ENCODE results near the gene DCAF10. TPM values are rescaled to one million over a fixed set of nuclear protein-coding genes. Genes with fewer than 3 reads are reported as not detected.

DCAF10 gene
- polyA plus RNA-seq, 3 donors: 12.4 to 17.2 (median 14.7) TPM

DNA sequence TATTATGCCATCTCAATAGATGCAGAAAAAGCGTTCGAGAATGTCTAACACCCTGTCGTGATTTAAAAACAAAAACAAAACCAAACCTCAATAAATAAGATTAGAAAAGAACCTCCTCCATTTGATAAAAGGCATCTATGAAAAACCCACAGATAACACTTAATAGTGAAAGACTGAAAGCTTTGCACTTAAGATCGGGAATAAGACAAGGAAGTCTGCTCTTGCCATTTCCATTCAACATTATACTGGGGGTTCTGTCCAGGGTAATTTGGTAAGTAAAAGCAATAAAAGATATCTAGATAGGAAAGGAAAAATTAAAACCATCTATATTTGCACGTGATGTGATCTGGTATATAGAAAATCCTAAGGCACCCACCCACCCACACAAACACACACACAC is 8.5 kb upstream of the DCAF10 start:
- WGBS (ENCODE audit: insufficient coverage): 80% methylated on average over 1 of the region's 5 CpGs
- Mint-ChIP-seq H3K27me3 (ENCODE audit: low read depth in 3 of 3) (peaks cover 1 to 7% (median 5%) of the 10 kb centered on the region in 3 donors), H3K4me1 (peaks cover 29% of the 10 kb centered on the region), H3K36me3 (no peaks in the 10 kb centered on the region), H3K9me3 (peaks cover 0 to 2% (median 0%) of the 10 kb centered on the region in 7 donors), H3K4me3 (no peak overlapping the region), H3K27ac (no peak overlapping the region)
- H3K4me1 ChIP-seq (ENCODE audit: control insufficient read depth in 1 of 2, insufficient read depth in 2 of 2, low read length in 2 of 2): peaks cover 23 to 28% of the 10 kb centered on the region in 2 donors
- H3K9me3 ChIP-seq (replicated peaks in 1 of 2; ENCODE audit: control insufficient read depth in 1 of 2, insufficient read depth in 1 of 2, low read length in 2 of 2): peaks cover 0 to 1% of the 10 kb centered on the region in 2 donors
- DNase-seq: no peak
- H2AFZ ChIP-seq (ENCODE audit: insufficient read depth, low read depth, low read length, poor library complexity, severe bottlenecking): no peak overlapping the region
- H3K36me3 ChIP-seq (replicated peaks in 1 of 2; ENCODE audit: control insufficient read depth in 1 of 2, insufficient read depth in 2 of 2, low read length in 2 of 2): no peaks in the 10 kb centered on the region
- H3K9ac ChIP-seq (ENCODE audit: insufficient read depth, low read length, poor library complexity, severe bottlenecking): no peak overlapping the region
- no peak overlapping the region for H3K27ac ChIP-seq (ENCODE audit: low read depth in 1 of 2, low read length in 2 of 2)
- intact Hi-C loops (cut with micrococcal nuclease): no loop called here
- H3K79me2 ChIP-seq (ENCODE audit: insufficient read depth, low read length): no peaks in the 10 kb centered on the region
- no peak overlapping the region for H3K4me2 ChIP-seq (replicated peaks; ENCODE audit: extremely low read depth, low read length, poor library complexity, severe bottlenecking)
- TF ChIP-seq CTCF (IDR thresholded peaks at IDR 0.05): no peak
- H3K4me3 ChIP-seq (replicated peaks in 1 of 3; ENCODE audit: low read depth in 2 of 3, low read length in 3 of 3): no peak overlapping the region
- peaks cover 0 to 2% of the 10 kb centered on the region in 2 donors for H3K27me3 ChIP-seq (ENCODE audit: control insufficient read depth in 2 of 2, insufficient read depth in 2 of 2, low read length in 2 of 2)
- no peaks in the 10 kb centered on the region for H4K20me1 ChIP-seq (ENCODE audit: insufficient read depth, low read length)

DNA sequence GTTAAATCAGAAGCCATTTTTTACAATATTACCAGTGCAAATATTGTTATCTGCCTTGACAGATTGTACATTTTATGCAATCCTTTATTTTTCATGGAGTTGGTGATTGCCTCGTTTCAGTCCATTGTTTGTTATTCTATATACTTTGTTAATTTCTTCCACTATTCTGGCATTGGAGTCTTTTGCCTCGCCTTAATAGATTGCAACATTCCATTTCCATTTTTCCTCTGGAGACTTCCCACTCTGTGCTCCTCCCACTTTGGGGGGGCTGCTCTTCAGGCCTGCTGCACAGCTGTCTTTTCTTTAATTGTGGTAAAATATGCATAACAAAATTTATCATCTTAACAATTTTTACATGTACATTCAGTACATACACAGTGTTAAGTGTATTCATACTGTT is 4.4 kb upstream of the DCAF10 start:
- Histone ChIP-seq H3K79me2 (ENCODE audit: insufficient read depth, low read length) (peaks cover 8% of the 10 kb centered on the region), H3K9me3 (replicated peaks in 1 of 2; ENCODE audit: control insufficient read depth in 1 of 2, insufficient read depth in 1 of 2, low read length in 2 of 2) (no peaks in the 10 kb centered on the region), H3K4me2 (replicated peaks; ENCODE audit: extremely low read depth, low read length, poor library complexity, severe bottlenecking) (no peak overlapping the region), H3K27ac (ENCODE audit: low read depth in 1 of 2, low read length in 2 of 2) (no peak overlapping the region), H3K4me3 (replicated peaks in 1 of 3; ENCODE audit: low read depth in 2 of 3, low read length in 3 of 3) (no peak overlapping the region), H3K36me3 (replicated peaks in 1 of 2; ENCODE audit: control insufficient read depth in 1 of 2, insufficient read depth in 2 of 2, low read length in 2 of 2) (no peaks in the 10 kb centered on the region), H3K4me1 (ENCODE audit: control insufficient read depth in 1 of 2, insufficient read depth in 2 of 2, low read length in 2 of 2) (peaks cover 25 to 35% of the 10 kb centered on the region in 2 donors), H2AFZ (ENCODE audit: insufficient read depth, low read depth, low read length, poor library complexity, severe bottlenecking) (peak overlapping the region; percentile 15), H3K9ac (ENCODE audit: insufficient read depth, low read length, poor library complexity, severe bottlenecking) (no peak overlapping the region), H4K20me1 (ENCODE audit: insufficient read depth, low read length) (peaks cover under 1% of the 10 kb centered on the region), H3K27me3 (ENCODE audit: control insufficient read depth in 2 of 2, insufficient read depth in 2 of 2, low read length in 2 of 2) (peaks cover 0 to 2% of the 10 kb centered on the region in 2 donors)
- Mint-ChIP-seq H3K36me3 (no peaks in the 10 kb centered on the region), H3K4me3 (peak overlapping the region in 1 of 2 donors; percentile 1), H3K27ac (peak overlapping the region in 1 of 7 donors; percentile 42), H3K27me3 (ENCODE audit: low read depth in 3 of 3) (peaks cover 0 to 6% (median 1%) of the 10 kb centered on the region in 3 donors), H3K4me1 (peaks cover 30% of the 10 kb centered on the region), H3K9me3 (peaks cover 0 to under 1% (median 0%) of the 10 kb centered on the region in 7 donors)
- no CpG with 5 or more reads among the region's 2 CpGs for WGBS (ENCODE audit: insufficient coverage)
- intact Hi-C loops (cut with micrococcal nuclease): no loop called here
- no peak for DNase-seq
- TF ChIP-seq CTCF (IDR thresholded peaks at IDR 0.05): no peak
